ENCODE data around the gene ATP11B. TPM values are rescaled to one million over a fixed set of nuclear protein-coding genes. Genes with fewer than 3 reads are reported as not detected.

ATP11B gene
- polyA plus RNA-seq, result 10 to 100 TPM; 21.8 to 85.1 (median 39.5) TPM

- DNase-seq, result peak; percentile 83 to 86 (median 84)
- Mint-ChIP-seq H3K4me3 (peak within 1 kb of the TSS; percentile 95 to 100 (median 99)), H3K9me3 (no peaks in the 10 kb centered on the region), H3K4me1 (peaks cover 45 to 47% of the 10 kb centered on the region in 2 donors), H3K27ac (peak within 1 kb of the TSS; percentile 97 to 100 (median 100)), H3K36me3 (no peaks in the 10 kb centered on the region), H3K27me3 (ENCODE audit: low read depth in 3 of 3) (peaks cover 7 to 24% (median 18%) of the 10 kb centered on the region in 3 donors)
These were observed at the start of gene ATP11B for GRCh38 chr3:182792901-182793662. Gene ATP11B, plus strand, starts transcription at chr3:182793504. Its CDS starts 256 bp downstream, at chr3:182793760.

GRCh38 chr3:182746959-182747358 lies 46.3 kb upstream of the ATP11B start:
- Mint-ChIP-seq H3K4me1 (no peaks in the 10 kb centered on the region), H3K27ac (no peak overlapping the region), H3K9me3 (no peaks in the 10 kb centered on the region), H3K4me3 (no peak overlapping the region), H3K36me3 (no peaks in the 10 kb centered on the region), H3K27me3 (ENCODE audit: low read depth in 3 of 3) (peaks cover 0 to 4% (median 3%) of the 10 kb centered on the region in 3 donors)
- DNase-seq, result no peak

- no peak overlapping the region for H3K27ac Mint-ChIP-seq
- H3K4me1 Mint-ChIP-seq, result no peaks in the 10 kb centered on the region
- no peaks in the 10 kb centered on the region for H3K9me3 Mint-ChIP-seq
- peaks cover 0 to 16% (median 8%) of the 10 kb centered on the region in 3 donors for H3K27me3 Mint-ChIP-seq (ENCODE audit: low read depth in 3 of 3)
- no peak overlapping the region for H3K4me3 Mint-ChIP-seq
- H3K36me3 Mint-ChIP-seq, result no peaks in the 10 kb centered on the region
- no peak for DNase-seq
These were observed 38.0 kb upstream of the ATP11B start for GRCh38 chr3:182755308-182755707.

GRCh38 chr3:182755712-182756111 lies 37.6 kb upstream of the ATP11B start:
- Mint-ChIP-seq H3K36me3 (no peaks in the 10 kb centered on the region), H3K27ac (no peak overlapping the region), H3K9me3 (no peaks in the 10 kb centered on the region), H3K27me3 (ENCODE audit: low read depth in 3 of 3) (peaks cover 0 to 16% (median 8%) of the 10 kb centered on the region in 3 donors), H3K4me1 (no peaks in the 10 kb centered on the region), H3K4me3 (no peak overlapping the region)
- no peak for DNase-seq

- Mint-ChIP-seq H3K27me3 (ENCODE audit: low read depth in 3 of 3) (peaks cover 3 to 14% (median 6%) of the 10 kb centered on the region in 3 donors), H3K36me3 (no peaks in the 10 kb centered on the region), H3K4me1 (no peaks in the 10 kb centered on the region), H3K9me3 (no peaks in the 10 kb centered on the region), H3K4me3 (no peak overlapping the region), H3K27ac (no peak overlapping the region)
- no peak for DNase-seq
These were observed 32.6 kb upstream of the ATP11B start for GRCh38 chr3:182760576-182761164.

- Mint-ChIP-seq H3K4me3 (no peak overlapping the region), H3K4me1 (no peaks in the 10 kb centered on the region), H3K36me3 (no peaks in the 10 kb centered on the region), H3K9me3 (no peaks in the 10 kb centered on the region), H3K27me3 (ENCODE audit: low read depth in 3 of 3) (peaks cover 3 to 10% (median 3%) of the 10 kb centered on the region in 3 donors), H3K27ac (no peak overlapping the region)
- DNase-seq, result no peak
These were observed 29.4 kb upstream of the ATP11B start for GRCh38 chr3:182763896-182764295.

- DNase-seq, result no peak
- no peak overlapping the region for H3K27ac Mint-ChIP-seq
- peaks cover 3 to 10% (median 3%) of the 10 kb centered on the region in 3 donors for H3K27me3 Mint-ChIP-seq (ENCODE audit: low read depth in 3 of 3)
- H3K9me3 Mint-ChIP-seq, result no peaks in the 10 kb centered on the region
- no peaks in the 10 kb centered on the region for H3K36me3 Mint-ChIP-seq
- no peaks in the 10 kb centered on the region for H3K4me1 Mint-ChIP-seq
- H3K4me3 Mint-ChIP-seq, result no peak overlapping the region
These were observed 28.0 kb upstream of the ATP11B start for GRCh38 chr3:182765287-182765686.

GRCh38 chr3:182766099-182766498 lies 27.2 kb upstream of the ATP11B start:
- Mint-ChIP-seq H3K27ac (no peak overlapping the region), H3K4me1 (no peaks in the 10 kb centered on the region), H3K36me3 (no peaks in the 10 kb centered on the region), H3K27me3 (ENCODE audit: low read depth in 3 of 3) (peaks cover 3 to 10% (median 3%) of the 10 kb centered on the region in 3 donors), H3K9me3 (no peaks in the 10 kb centered on the region), H3K4me3 (no peak overlapping the region)
- DNase-seq, result no peak

- Mint-ChIP-seq H3K27ac (no peak overlapping the region), H3K4me3 (no peak overlapping the region), H3K9me3 (no peaks in the 10 kb centered on the region), H3K36me3 (no peaks in the 10 kb centered on the region), H3K4me1 (no peaks in the 10 kb centered on the region), H3K27me3 (ENCODE audit: low read depth in 3 of 3) (peaks cover 0 to 10% (median 1%) of the 10 kb centered on the region in 3 donors)
- no peak for DNase-seq
These were observed 24.9 kb upstream of the ATP11B start for GRCh38 chr3:182768413-182768812.

- H3K27me3 Mint-ChIP-seq (ENCODE audit: low read depth in 3 of 3), result peaks cover 0 to 10% (median 1%) of the 10 kb centered on the region in 3 donors
- H3K36me3 Mint-ChIP-seq, result peaks cover 0 to 4% (median 0%) of the 10 kb centered on the region in 3 donors
- no peak overlapping the region for H3K4me3 Mint-ChIP-seq
- DNase-seq, result no peak
- no peaks in the 10 kb centered on the region for H3K9me3 Mint-ChIP-seq
- no peaks in the 10 kb centered on the region for H3K4me1 Mint-ChIP-seq
- H3K27ac Mint-ChIP-seq, result no peak overlapping the region
These were observed 23.6 kb upstream of the ATP11B start for GRCh38 chr3:182769673-182770072.

GRCh38 chr3:182782149-182782548 lies 11.2 kb upstream of the ATP11B start:
- no peaks in the 10 kb centered on the region for H3K4me1 Mint-ChIP-seq
- DNase-seq, result no peak
- no peak overlapping the region for H3K4me3 Mint-ChIP-seq
- H3K27ac Mint-ChIP-seq, result no peak overlapping the region
- peaks cover 0 to 2% (median 0%) of the 10 kb centered on the region in 6 donors for H3K9me3 Mint-ChIP-seq
- peaks cover 2 to 11% (median 10%) of the 10 kb centered on the region in 3 donors for H3K27me3 Mint-ChIP-seq (ENCODE audit: low read depth in 3 of 3)
- H3K36me3 Mint-ChIP-seq, result no peaks in the 10 kb centered on the region

GRCh38 chr3:182783106-182783505 lies 10.2 kb upstream of the ATP11B start:
- Mint-ChIP-seq H3K4me1 (no peaks in the 10 kb centered on the region), H3K27ac (no peak overlapping the region), H3K9me3 (no peaks in the 10 kb centered on the region)

GRCh38 chr3:182784542-182784941 lies 8.8 kb upstream of the ATP11B start:
- Mint-ChIP-seq H3K27ac (no peak overlapping the region), H3K27me3 (ENCODE audit: low read depth in 3 of 3) (peaks cover 3 to 26% (median 10%) of the 10 kb centered on the region in 3 donors), H3K36me3 (no peaks in the 10 kb centered on the region), H3K4me1 (no peaks in the 10 kb centered on the region), H3K4me3 (no peak overlapping the region), H3K9me3 (no peaks in the 10 kb centered on the region)
- no peak for DNase-seq

More at GRCh38 chr3:182783106-182783505, 10.2 kb upstream of the ATP11B start:
- DNase-seq, result no peak
- H3K4me3 Mint-ChIP-seq, result no peak overlapping the region
- peaks cover 2 to 21% (median 10%) of the 10 kb centered on the region in 3 donors for H3K27me3 Mint-ChIP-seq (ENCODE audit: low read depth in 3 of 3)
- H3K36me3 Mint-ChIP-seq, result no peaks in the 10 kb centered on the region

GRCh38 chr3:182785142-182785541 lies 8.2 kb upstream of the ATP11B start:
- no peak overlapping the region for H3K4me3 Mint-ChIP-seq
- peaks cover 2 to 26% (median 10%) of the 10 kb centered on the region in 3 donors for H3K27me3 Mint-ChIP-seq (ENCODE audit: low read depth in 3 of 3)
- no peaks in the 10 kb centered on the region for H3K9me3 Mint-ChIP-seq
- no peaks in the 10 kb centered on the region for H3K4me1 Mint-ChIP-seq
- no peaks in the 10 kb centered on the region for H3K36me3 Mint-ChIP-seq
- DNase-seq, result no peak
- H3K27ac Mint-ChIP-seq, result no peak overlapping the region
